ENCODE data around the gene PMP22.
A peak's percentile ranks its signal among the peaks of the same experiment; 100 is the strongest.

The PMP22 gene

DNA sequence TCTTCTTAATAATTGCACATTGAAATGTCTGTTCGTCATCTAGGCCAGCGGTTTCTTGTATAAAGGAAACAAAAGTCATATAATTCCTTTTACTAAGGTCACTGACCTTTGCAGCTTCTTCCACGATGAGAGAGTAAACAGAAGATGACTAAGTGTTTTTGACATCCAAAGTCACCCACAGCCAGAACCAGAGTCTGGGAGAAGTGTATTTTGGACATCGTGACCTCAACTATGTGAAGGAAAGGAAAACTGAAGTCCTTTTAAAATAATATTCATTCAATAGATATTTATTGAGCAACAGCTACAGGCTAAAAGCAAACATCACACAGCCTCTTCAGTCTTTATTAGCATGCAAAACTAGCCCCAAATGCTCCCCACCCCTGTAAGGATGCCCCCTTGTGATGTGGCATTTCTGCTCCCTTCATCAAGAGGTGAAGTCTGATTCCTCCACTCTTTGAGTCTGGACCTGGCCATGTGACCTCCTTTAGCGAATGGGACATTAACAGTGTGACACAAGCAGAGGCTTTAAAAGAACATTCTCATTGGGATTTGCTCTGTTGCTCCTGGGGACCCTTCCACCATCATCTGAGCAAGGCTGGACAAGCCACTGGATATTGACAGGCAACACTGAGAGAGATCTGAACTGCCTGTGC lies 8.1 kb upstream of the PMP22 start:
- no peak for DNase-seq (ENCODE audit: low read depth)

DNA sequence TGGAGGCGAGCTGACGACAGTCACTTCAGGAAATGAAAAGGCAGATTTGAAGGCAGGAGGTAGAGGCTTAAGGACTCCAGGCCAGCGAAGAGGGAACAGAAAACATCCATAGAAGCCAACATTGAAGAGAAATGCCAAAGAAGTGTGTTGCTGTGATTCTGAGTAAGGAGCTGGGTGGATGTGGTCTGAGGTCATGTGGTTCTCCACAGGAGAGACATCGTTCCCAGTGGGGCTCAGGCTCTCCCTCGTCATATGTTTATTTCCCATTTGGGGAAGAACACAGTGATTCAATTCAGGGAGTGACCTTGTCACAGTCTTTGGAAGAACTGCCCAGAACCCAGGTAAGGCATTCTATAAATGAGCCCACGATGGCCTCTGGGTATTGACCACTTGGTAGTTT lies 6.6 kb upstream of the PMP22 start:
- DNase-seq (ENCODE audit: low read depth) = no peak

DNA sequence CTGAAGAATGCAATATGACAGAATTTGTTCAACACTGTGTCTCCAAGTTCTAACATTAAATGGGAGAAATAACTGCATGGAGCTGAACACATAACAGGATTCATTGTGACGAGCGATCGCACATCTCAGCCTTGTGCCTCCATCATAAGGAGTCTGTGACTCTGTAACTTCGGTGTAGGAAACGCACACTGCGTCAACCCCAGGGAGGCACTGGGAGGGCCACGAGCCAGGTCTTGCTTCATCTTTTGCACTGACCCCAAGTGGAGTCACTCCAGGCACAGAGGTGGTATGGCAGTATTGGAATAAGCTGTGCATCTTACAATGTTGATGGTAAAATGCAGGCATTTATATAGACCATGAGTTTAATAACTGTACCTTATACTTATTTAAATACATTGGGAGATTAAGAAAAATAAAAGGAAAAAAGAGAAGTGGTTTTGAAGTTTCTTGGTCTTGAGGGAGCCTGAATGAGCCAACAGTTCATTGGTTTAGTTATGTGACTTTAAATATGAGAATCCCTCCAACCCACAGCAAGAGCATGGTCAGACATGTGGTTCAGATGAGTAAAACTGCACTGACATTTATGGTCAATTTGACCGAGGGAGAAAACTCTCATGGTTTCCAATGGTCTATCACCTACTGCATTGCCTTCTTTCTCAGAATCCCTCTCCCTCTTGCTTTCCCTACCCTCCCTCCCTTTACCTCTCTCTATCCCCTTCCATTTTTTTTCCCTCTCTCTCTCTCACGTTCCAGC lies 5.7 kb upstream of the PMP22 start:
- no peak for DNase-seq (ENCODE audit: low read depth)

DNA sequence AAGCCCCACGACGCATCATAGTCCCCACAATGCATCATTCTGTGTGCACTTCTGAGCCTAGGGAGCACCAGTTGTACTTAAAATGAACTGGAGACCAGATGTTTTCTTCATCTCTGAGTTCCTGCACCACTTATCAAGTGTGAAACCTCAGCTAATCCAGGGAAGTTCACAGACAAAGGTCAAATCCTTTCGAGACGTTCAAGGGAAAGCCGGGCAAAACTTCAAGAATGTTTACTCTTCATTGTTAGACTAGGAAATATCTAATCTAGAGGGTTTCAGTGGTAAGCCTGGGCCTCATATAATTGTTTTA lies 4.6 kb upstream of the PMP22 start:
- DNase-seq (ENCODE audit: low read depth) = no peak

DNA sequence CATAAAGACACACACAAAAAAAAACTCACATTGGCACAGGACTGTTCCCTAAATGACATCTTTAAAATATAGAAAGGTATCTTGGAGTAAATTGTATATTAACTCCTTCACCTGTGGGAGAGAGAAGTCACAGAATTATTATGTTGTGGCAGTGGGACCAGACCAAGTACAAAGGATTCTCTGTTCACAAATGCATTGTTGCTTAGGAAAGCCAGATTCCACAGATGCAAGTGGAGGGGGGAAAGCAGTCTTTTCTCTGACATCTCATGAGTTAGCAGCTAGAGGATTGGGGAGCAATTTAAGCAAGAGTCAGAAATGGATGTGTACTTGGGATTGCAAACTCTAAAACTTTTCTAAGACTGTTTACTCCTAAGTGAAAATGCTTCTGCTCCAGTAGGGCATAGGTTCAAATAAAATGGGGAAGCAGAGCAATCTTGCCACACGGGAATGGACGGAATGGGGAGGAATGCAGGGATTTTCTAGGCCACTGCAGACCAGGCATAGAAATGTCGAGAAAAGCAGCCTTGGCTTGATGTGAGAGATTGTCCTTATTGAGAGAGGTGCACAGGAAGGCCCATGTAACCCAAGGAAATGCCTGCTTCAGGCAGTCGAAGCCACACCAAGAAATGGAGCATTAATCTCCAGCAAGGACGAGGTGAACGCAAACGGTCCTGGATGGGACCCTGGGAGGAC lies 4.1 kb upstream of the PMP22 start:
- no peak for DNase-seq (ENCODE audit: low read depth)

DNA sequence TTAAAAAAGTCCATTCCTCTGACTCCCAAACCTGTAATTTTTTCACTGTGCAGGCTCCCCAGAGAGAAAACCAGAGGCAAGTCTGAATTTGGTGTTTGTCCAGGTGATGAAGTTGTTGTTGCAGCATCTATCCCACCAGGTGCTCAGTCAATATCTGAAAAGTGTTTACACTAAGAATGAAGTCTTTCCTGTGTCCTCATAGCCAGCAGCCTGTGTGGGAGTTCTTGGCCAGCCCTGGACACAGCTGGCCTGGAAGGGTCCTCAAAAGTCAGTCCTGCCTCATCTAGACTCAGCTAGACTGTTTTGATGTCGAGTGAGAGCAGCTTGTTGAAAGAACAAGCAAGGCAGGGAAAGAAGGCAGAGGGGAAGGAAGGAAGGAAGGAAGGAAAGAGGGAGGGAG lies 3.3 kb upstream of the PMP22 start:
- no peak for DNase-seq (ENCODE audit: low read depth)

DNA sequence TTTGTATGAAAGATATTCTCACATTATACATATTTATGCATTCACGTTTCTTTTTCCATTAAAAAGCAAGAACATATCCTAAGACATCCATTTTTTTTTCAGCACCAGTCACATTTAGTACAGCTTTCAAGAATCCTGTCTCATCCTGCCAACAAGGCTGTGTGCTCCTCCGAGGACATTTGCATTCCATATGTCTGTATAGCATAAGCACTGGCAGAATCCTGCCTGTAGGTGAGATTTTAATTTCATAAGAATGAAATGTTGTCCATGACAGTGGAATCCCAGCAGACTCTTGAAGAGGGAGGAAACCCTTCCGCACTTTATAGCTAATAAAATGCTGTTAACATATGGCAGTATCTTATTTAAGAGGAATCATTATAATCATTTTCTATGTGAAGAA lies 2.9 kb upstream of the PMP22 start:
- DNase-seq (ENCODE audit: low read depth) = no peak

DNA sequence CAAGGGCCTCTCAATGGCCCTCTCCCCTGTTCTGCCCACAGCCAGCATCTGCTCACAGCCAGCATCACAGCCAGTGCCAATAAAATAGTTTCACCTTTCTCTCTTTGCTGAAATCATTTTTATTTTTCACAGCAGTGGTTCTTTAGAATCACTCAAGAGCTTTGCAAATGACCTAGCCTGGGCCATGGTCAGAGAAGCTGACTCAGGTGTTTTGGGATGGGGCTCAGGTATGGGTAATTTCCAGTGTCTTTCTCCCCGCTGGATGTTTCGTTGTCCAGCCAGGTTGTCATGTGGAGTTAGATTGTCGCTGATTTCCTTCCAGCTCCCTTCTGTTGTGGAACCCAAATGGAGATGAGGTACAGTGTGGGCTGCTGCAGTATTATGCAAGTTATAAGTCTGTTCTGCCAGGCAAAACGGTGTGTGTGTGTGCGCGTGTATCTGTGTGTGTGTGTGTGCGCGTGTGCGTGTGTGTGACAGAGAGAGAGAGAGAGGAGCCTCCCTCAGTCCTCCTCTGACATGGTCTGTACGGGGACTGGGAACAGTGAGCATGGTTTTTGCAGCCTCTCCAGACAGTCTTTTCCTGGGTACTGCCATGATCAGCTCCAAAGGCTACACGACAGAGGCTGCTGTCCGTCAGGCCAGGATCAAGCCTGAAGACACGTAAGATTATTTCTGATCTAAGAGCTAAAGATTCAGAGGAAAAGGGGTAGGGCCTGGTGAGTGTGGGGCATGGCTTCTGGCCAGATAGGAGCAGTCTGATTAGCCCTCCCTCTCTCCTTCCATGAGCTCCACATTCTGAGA lies 1.4 kb upstream of the PMP22 start:
- DNase-seq (ENCODE audit: low read depth) = no peak

DNA sequence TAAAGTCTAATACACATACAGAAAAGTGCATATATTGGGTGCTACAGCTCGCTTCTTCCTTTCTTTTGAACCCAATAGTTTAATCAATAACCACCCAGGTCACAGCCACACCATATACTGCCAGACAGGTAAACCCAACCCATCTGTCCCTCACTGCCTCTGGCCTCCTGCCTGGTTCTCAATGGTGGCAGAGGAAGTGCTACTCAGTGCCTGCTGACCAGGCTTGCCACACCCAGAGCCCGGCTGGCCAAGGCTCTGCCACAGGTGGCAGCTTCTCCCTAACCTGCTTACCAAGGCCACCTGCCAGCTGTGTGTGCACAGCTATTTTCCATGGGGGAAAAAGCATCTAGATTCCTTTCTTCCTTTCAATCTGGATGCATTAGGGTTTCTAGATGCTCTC lies 584 bp downstream of the PMP22 start:
- DNase-seq (ENCODE audit: low read depth) = no peak

DNA sequence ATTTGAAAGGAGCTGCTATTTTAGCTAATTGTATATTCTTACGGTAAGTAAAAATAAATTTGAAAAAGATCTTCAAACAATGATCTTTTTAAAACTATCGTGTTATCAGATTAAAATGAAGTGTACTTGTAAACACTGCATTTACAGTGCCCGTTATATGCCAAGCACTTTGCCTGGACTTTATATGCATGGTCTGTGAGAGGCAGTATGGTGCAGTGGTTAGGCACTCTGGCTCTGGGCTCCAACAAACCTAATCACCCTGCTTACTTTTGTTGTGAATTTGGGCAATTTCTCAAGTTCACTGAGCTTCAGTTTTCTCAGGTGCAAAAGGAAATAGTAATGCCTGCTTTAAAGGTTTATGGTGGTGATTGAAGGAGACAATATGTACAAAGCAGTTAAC lies 1.4 kb downstream of the PMP22 start:
- DNase-seq (ENCODE audit: low read depth) = no peak

DNA sequence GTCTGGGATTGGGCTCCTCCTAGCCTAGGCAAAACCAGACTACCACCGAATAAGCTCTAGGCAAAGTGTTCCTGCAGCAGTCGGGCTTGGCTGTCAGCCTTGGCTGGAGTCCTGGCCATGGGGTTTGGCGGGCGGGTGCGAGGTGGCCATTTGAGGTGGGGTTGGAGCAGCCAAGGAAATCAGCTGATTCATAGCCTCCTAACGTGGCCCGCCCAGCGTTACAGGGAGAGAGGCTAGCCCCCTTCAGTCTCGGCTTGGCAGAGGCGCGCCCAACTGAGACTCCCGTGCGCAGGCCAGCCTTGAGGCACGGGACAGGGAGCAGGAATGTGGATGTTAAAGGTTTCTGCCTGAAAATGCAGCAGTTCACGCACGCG lies 1.9 kb downstream of the PMP22 start:
- no peak for DNase-seq (ENCODE audit: low read depth)

DNA sequence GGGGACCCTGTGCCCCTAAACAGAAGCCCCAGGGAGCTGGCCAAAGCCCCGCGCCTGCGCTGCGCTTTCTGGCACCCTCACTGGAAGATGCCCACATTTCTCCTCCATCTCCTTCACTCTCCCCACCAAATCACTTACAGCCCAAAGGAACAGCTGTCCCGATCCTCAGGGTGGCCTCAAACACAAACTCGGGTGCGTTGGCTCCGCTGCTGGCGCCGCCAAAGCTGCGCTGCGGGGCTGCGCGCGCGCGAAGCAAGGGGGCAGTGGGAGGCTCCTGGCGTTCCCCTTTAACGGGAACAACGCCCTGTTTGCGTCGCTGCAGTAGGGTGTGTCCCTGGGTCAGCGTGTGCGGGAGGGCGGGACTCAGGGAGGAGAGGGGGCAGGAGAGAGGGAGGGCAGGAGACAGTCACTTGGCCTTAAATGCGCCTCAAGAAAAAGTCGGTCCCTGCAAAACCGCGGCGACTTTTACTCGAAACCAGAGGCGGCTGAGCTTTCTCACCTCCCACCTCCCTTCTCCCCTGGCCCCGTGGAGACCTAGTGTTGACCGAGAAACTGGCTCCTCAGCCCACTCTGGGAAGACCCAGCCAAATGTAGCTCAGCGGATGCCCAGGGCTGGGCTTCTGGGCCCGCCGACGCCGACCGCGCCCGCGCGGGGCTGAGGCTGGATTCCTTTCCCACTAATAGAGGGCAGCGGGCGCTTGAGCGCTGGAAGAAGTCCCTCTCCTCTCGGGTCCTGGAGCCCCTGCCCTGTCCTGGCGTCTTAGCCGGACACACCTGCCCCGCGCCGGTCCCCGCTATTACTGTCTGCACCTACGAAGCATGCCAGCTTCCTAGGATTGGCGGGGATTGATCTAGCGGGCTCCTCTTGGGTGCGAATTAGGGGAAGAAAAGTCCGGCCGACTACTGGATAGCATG lies 2.6 kb downstream of the PMP22 start:
- DNase-seq (ENCODE audit: low read depth) = no peak

DNA sequence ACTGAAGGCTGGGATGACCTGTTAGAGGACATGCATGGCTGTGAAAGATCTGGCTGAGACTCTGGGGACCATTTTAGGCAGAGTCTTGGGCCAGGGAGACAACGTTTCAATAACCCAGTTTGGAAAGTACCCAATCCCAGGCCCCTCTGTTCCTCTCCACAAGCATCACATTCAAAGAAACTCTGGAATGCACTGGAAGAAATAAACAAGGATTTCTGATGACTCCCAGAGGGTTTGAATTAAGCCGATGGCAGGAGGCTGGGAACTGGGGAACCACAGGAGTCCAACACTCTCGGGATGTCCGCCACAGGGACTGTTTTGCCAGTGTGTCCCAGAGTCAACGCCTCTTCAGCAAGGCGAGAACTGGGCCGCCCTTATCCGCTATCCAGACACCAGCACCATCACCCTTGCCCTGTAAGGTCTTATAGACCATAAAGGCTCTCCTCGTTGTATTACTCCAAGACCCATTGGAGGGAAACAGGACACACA lies 3.3 kb downstream of the PMP22 start:
- no peak for DNase-seq (ENCODE audit: low read depth)

DNA sequence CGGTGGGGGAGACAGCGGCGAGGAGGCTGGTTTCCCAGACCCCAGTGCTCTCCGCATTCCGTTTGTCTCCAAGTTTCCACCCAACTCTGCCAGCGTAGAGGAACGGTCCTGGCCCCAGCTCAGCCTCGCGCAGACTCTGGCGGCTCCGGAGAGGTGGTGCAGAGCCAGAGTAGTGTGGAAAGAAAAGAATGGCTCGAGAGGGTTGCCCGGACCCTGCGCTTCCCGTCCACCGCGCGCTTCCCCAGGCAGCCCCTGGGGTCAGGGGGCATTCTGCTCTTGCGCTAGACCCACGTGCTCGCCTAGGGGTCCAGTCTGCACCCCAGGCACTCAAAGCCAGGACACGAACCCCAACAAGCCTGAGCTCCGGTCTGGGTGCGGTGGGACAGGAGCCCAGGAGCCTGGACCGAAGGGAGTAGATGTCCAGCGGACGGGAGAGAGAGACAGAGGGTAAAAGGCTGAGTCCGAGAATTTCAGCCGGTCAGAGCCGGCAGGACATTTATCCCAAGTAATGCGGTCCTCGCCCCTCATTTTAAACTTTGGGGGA lies 3.8 kb downstream of the PMP22 start:
- DNase-seq (ENCODE audit: low read depth) = no peak

DNA sequence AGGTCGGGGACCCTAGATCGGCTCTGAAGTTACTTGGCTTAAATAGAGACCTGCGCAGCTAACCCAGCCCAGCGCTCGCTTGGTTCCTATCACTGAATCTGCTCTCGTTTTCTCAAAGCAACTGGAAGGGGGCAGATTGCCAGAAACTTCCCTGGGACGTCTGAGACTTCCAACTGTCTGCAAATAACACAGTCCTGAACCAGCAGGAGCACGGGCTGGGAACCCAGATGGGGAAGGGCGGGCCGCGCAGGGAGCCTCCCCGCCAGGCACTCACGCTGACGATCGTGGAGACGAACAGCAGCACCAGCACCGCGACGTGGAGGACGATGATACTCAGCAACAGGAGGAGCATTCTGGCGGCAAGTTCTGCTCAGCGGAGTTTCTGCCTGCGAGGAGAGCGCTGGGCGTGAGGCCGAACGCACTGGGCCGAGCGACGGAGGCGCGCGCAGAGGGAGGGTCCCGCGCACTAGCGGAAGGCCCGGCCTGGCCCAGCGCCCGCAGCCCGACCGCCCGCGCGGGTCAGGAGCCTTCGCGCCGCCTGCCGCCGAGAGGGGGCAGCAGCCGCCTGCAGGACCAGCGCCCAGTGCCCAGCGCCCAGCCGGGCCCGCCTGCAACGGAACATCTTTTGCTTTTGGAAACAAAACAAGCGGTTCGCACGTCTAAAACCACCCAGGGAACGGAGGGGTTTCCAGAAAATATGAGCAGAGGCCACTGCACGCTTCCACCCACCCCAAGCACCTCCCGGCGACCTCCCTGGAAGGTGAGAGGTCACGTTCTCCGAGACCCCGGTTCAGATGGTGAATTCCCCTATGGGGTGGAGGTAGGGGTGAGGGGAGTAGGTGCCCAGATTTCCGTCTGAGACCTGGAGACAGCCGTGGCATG lies 4.5 kb downstream of the PMP22 start:
- peak; percentile 37 for DNase-seq (ENCODE audit: low read depth)

DNA sequence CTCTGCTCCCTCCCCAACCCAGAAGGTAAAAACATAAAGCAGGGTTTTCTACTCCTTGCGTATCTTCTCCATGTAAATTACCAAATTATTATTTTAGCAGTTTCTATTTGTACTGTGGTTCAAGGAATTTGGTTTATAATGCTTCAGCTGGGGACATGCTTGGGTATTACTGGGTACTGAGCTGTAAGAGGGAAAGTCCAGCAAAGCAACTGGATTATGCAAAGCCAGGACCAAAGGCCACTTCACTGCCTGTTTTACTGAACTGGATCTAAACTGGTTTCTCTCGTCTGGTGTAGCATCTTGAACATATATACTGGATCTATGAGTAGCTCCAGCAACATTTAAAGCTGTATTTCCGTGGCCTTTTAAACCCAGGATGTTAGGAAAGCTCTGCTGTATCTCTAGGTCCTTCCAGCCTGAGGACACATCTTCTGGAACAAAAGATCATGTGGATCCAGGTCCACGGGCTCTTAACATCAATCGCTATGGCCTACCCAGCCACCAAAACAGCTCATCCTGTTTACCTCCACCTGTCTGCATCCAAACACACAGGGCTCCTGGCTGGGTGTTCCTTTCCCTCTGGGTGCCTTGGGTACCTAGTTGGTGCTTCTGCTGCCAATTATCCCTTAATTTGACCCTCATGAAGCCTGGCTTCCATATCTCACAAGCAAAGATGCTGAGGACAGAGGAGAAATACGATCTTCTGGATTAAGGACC lies 7.2 kb downstream of the PMP22 start:
- DNase-seq (ENCODE audit: low read depth) = no peak

DNA sequence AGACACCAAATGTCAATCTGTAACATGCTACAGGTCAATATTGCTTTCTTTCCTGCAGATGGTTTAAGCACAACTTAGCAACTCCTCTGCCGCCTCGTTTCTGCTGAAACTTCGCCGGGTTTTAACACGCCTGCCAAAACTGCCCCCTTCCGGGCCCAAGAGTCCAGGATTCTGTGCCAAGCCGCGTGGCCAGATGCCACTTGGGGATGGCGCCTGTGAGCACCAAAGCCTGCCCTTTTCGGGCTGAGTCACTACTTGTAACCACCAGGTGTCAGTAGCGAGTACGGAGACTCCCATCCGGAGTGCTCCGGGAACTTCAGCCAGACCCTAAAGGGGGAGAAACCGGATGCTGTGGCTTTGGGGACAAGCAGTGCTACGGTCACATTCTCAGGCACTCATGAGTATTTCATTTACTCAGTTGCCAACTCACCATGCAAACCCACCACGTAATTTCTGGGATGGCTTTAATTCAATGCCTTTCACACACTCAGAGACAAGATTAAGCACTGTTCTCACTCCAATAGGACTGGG lies 7.8 kb downstream of the PMP22 start:
- DNase-seq (ENCODE audit: low read depth) = peak; percentile 57

DNA sequence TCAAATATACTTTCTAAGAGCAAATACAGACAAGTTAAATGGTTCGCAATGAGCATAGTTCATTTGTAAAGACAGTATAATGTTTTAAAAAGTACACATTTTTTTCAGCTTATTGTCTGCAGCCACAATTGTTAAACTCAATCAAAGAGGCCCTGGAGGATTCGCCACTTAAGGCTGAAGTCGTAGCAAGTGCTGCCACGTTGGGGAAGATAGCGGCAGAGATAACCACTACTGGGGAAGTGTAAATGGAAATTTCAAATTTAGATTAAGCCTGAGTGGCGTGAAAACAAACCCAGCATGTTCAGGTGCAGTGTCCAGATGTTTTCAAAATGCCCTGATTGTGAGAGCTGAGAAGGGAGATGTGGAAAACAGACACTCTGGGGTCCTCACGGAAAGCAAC lies 8.4 kb downstream of the PMP22 start:
- no peak for DNase-seq (ENCODE audit: low read depth)

DNA sequence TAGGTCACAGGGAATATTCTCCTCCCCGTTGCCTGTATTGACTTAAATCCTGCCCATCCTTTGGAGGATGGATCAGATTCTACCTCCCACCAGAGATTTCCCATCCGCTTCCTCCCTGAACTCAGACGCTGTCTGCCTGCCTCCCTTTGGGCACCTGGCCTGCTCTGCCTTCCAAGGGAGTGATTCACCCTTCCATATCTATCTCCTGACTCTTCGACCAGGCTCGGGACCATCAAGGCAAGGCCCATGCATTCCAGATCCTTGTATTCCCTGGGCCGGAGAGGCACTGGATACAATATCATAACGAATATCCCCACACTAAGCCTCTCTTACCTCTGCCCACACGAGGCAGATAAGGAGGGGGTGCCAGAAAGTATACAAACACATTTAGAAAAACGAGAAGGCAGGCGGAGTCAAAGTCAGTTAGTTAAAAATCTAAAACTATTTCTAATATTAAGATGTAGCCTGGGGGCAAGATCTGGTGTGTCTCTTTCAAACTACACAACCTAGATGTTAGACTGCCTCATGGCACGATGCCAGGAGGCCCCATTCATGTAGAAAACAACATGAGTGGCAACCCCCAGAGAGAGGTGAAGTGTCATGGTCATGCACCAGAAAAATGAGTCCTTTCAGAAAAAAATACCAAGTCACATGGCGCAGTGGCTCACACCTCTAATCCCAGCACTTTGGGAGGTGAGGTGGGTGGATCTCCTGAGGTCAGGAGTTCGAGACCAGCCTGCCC lies 9.2 kb downstream of the PMP22 start:
- DNase-seq (ENCODE audit: low read depth) = no peak

Measured in activated T-cell treated with anti-CD3 and anti-CD28 coated beads for 24 hours (primary cell).